GM19452 (cell line): Measurements from ENCODE around the gene NACC2.
"Not testable (repeated sequence)": the region's sequence is repeated elsewhere in the genome, so short reads cannot be mapped to it uniquely, and the experiment has no call there.

ENCODE experiments used
- ATAC-seq: cut with Tn5 transposase; IDR thresholded peaks from one replicate; pipeline ENCODE4 v1.9.1; 2021; ENCODE audit not compliant: unreplicated experiment

The NACC2 gene

DNA sequence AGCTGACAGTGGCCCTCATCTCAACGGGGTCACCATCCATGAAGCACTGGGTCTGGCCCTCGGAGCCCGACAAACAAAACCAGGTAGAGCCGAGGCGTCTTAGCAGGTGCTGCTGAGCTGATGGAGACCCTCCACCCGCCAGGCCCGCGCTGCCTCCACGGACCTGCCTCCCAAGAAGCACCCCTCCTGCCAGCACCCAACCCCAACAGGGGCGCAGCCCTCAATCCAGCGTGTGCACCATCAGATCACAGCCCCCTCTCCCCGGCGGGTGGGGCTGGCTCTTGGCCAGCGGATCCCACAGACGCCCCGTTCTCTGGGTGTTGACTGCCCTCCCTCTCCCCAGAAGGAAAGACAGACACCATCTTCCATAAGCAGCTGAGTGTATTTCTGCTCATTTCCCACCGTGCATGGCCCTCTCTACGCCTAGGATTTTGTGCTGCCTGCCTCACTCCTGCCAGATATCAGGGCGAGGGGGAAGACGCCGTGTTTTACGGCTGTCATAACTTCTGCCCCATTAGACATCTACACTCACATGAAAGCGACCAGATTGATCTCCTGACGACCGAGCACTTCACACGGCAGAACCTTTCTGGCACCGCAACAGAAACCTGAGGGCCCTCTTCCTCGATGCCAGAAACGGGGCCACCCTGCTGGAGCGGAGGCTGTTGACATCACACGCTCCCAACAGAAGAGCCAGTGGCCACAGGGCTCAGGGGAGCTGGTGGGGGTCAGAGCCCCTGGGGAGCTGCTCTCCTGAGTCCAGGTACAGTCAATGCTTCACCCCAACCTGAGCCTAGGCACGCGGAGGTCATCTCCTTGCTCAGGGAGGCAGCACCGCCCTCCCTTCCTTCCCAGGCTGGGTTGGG is 12.4 kb downstream of the NACC2 start:
- no peak for ATAC-seq

DNA sequence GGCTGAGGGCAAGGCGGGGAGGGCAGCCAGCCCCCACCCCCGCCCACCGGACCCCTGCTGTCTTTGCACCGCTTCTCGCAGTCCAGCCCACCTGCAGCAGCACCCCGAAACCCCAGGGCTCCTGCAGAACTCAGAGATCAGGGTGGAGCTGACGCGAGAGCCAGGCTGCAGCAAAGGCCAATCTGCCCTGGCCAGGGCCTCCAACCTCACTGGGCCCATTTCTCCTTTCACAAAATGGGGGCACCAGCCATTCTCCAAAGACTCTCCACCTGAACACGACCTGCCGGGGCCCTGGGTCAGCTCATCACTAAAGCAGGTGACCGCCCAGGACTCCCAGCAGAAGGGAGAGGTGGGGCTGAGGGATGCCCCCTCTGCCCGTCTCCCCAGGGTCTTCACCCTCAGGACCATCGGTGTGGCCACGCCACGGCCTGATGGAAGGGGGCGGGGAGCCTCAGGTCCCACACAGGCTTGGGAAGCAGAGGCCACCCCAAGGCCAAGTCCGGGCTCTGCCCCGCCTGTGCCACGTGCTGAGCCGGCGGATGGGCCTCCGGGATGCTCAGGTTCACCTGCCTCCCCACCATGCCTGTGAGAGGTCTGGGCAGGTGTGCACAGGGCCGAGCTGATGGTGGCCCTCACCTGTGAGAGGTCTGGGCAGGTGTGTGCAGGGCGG is 13.1 kb downstream of the NACC2 start:
- no peak for ATAC-seq

DNA sequence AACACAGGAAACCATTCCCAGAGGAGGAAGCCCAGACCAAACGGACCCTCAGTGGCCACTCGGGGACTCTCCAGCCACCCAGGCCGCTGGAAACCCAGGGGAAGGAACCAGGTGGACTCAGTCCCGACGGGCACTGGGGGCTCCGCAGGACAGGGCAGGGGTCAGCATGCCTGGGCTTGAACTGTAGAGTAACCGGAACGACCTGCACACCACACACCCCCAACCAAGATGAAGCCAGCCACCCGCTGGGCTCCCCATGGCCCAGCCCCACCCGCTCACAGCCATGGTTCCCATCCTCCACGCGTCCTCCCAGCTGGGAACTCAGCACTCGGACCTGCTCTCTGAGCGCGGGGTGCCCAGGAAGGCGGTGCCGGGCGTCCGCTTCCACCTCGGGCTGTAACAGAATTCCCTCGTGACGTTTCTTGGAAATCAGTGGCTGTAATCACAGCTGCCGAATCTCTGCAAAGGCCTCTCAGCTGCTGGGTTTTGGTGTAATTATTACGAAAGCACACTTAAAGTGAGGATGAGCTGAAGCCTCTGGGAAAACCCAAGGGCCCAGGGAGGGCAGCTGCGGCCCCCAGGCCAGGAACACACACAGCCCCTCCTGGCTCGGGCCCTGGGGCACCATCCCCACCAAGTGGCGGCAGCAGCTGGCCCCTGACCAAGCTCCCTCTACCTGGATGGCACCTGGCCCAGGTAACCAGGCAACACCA is 13.8 kb downstream of the NACC2 start:
- ATAC-seq = no peak

DNA sequence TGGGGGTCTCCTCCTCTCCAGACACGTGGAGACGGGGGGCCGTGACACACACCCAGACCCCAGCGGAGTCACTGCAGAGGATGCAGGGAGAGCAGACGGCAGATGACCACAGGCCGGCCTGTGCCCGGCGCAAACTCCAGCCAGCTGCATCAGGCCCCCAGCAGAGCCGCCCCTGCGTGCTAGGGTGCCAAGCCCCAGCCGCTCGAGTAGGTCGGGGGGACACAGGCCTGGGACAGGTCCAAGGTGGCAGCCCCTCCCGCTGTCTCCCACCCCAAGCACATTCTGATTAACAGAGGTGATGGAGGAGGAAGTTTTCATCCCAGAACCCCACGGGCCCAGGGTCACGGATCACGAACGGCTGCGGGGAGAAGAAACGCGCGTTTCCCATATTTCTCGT is 14.4 kb downstream of the NACC2 start:
- no peak for ATAC-seq

DNA sequence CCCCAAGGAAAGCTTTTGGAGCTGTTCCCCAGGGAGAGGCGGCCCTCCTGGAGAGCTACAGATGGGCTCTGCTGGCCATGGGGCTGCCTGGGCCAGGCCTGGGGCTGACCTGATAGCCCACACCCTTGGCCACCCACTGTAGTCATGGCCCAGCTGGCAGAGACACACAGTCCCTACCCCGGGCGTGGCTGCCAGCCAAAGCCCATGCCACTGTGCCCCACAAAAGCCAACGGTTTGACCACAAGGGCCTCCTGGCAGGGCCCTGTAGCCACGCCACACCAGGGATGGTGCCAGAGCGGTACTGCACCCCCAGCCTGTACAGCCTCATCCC is 15.2 kb downstream of the NACC2 start:
- no peak for ATAC-seq

GRCh38 chr9:136079211-136079915 is 15.7 kb downstream of the NACC2 start:
- ATAC-seq = no peak

- no peak for ATAC-seq
Measured at GRCh38 chr9:136078498-136079011, 16.5 kb downstream of the NACC2 start.

DNA sequence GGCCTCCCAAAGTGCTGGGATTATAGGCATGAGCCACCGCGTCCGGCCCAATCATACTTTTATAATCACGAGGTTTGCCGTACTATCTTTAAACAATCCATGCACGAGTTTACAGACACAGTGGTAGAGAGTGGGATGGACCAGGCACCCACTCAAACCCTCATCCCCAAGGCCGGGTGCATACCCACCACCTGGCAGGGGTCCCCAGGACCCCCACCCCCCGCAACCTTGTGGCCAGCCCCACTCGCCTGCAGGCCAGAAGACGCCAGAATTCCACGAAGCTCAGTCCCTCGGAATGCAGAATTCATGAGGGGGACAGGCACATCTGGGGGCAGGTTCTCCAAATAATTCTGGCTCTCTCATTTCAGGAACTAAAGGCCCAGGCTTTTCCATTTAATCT is 17.1 kb downstream of the NACC2 start:
- ATAC-seq = no peak

GRCh38 chr9:136077491-136077890 is 17.6 kb downstream of the NACC2 start:
- ATAC-seq = no peak

DNA sequence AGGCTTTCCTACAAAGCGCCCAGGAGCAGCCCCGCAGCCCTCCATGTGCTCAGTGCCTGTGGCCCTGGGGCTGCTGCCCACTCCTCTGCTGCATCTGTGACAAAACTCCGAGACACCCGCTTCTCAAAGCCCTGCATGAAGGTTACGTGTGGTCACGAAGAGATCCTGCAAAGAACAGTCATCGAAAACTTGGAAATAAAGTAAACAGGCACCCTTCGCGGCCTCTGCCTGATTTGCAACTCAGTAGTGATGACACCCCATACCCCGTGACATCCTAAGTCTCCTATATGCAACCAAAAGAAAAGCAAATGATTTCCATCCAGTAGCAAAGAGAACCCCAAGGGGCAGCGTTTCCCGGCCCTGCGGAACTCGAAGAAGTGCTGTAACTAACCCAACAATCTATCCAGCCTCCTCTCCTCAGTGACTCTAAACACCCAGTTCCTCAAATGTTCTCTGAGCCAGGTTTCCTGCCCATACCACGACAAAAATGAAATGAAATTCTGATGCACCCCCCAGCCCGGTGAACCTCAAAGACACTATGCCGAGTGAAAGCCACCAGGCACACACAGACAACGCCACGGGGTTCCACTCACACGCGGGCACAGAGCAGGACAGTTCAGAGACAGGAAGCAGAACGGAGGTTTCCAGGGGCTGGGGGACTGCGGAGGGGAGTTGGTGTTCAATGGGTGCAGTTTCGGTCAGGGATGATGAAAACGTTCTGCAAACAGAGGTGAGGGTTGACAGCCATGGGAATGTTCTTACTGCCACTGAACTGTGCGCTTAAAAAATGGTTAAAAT is 19.0 kb downstream of the NACC2 start:
- no peak for ATAC-seq

DNA sequence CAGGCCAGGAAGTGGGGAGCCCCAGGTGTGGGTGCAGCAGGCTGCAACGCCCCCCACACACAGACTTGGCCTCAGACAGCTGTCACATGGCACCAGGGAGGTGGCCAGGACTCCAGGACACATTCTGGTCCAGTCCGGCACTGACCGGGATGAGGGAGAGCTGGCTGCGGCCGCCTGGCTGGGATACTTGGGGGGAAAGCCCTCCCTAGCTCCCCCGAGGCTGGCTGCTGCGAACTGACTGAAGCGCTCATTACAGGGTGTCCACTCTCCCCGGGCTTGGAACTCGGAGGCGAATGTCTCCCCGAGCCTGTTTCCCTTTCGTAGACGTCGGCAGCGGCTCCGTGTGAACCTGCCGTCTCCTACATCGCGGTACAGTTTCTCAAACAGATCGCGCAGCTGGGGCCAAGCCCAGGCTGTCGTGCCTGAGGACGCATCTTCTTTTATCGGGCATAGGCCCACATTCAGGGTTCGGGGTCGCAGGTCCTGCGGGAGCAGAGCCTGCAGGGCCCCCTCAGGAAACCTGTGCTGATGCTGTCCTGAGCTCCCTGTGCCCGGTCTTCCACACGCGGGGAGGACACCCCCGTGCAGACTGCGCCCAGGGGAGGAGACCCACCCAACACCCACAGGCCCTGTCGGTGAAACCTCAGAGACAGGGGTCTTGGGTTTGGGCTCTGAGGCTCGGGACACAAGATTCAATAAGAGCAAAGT is 19.8 kb downstream of the NACC2 start:
- ATAC-seq = no peak

DNA sequence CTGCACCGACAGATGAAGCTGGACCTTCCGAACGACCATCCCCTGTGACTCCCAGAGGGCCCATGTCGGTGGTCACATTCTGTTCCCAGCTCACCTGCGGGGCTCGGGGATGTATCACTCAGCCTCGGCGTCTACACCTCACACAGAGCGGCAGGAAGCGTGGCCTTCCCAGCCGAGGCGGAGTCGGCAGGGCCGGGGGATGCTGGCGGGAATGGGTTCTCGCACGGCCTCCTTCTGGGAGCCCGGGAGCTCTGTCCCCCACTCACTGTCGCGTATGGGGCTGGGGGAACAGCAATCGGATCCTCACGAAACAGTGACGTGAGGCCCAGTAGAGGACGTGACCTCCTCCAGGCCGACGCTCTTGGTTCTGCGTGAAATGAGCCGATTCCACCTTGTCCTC is 20.4 kb downstream of the NACC2 start:
- no peak for ATAC-seq

DNA sequence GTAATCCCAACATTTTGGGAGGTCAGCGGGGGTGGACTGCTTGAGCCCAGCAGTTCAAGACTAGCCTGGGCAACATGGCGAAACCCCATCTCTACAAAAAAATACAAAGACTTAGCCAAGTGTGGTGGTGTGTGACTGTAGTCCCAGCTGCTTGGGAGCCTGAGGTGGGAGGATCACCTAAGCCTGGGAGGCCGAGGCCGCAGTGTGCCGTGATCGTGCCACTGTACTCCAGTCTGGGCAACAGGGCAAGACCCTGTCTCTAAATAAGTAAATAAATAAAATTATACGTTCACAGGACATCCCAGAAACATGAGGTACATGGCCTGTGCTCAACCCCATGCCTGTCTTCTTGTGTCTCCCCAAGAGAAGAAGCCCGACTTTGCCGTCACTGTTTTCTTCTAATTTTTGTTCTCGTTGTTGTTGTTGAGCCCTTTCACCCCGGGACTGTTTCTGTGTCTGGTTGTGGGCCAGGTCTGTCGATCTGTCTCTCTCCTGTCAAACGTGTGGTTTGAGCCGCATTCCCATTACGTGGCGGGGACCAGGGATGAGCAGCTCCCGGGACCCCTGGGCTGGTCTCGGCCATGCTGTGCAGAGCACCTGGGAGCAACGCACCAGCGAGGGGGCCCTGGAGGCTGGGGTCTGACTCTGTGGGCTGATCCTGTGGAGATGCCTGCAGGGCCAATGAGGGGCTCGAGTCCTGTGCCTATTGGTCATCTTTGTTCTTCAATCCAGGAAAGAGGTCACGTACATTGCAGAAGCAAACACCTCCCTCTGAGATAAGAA is 32.2 kb downstream of the NACC2 start:
- ATAC-seq = no peak

DNA sequence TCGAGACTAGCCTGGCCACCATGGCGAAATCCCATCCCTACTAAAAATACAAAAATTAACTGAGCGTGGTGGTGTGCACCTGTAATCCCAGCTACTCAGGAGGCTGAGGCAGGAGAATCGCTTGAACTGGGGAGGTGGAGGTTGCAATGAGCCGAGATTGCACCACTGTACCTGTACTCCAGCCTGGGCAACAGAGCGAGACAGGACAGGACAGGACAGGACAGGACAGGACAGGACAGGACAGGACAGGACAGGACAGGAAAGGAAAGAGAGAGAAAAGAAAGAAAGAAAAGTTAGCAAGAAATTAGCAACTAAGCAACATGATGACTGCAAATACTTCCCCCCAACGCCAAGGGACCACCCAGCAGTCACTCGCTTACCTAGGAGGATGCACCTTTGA is 33.2 kb downstream of the NACC2 start:
- not testable (repeated sequence) for ATAC-seq

- no peak for ATAC-seq
Measured at GRCh38 chr9:136061405-136061804, 33.7 kb downstream of the NACC2 start.

- no peak for ATAC-seq
Measured at GRCh38 chr9:136060671-136061371, 34.3 kb downstream of the NACC2 start.

- ATAC-seq = no peak
Measured at GRCh38 chr9:136059851-136060670, 35.0 kb downstream of the NACC2 start.
